HCT116 (cell line): ENCODE results near the gene NEK7. TPM values are rescaled to one million over a fixed set of nuclear protein-coding genes. Genes with fewer than 3 reads are reported as not detected.

Source experiments
- ATAC-seq: fragments of 200-7000 bp; cut with Tn5 transposase; 2 replicates; pipeline ENCODE4 v1.9.1; 2020; ENCODE audit warnings: mild to moderate bottlenecking, moderate library complexity
- BruUV-seq: library from RNA; stranded (reverse); fragments of 400-500 nt; replicated peaks from 2 replicates; lab custom pipeline; 2021; lab: Mats Ljungman, UMichigan
- CTCF ChIA-PET: fragments of 300-600 bp; sonication (Branson Sonifier 250); formaldehyde crosslinking; loops from one replicate; lab custom pipeline; 2021; ENCODE audit warnings: antibody characterized with exemption; lab: Charles Lee
- POLR2A ChIA-PET: fragments of 300-600, 350-600 bp; sonication (Branson Sonifier 250); formaldehyde crosslinking; loops from one replicate; lab custom pipeline; 2021; ENCODE audit warnings: antibody characterized with exemption; lab: Charles Lee
- RAD21 ChIA-PET, 2 experiments: fragments of 300-600 bp; sonication (Branson Sonifier 250); formaldehyde crosslinking; loops; one replicate each; lab custom pipeline; 2023; ENCODE audit warnings: low total read pairs in 2 of 2; ENCODE audit not compliant: uncharacterized antibody in 2 of 2, unreplicated experiment in 2 of 2, low non-redundant PET in 1 of 2; lab: Charles Lee
- DNase-seq: peaks from one replicate; pipeline ENCODE4 v3.0.0-alpha.2; 2010; ENCODE audit warnings: low read depth, low spot score
- H2AFZ ChIP-seq: fragments of 200-600 bp; shearing (Covaris generic), sonication (generic); 2 replicates; pipeline ENCODE4 v1.6.1; 2017; ENCODE audit warnings: low read depth, mixed run types, mixed read lengths, antibody characterized with exemption, low read length; ENCODE audit not compliant: poor library complexity, severe bottlenecking
- H3K27ac ChIP-seq: 2 replicates; pipeline ENCODE4 v1.5.1; 2012; ENCODE audit warnings: low read depth, low read length
- H3K27me3 ChIP-seq: fragments of 200-600 bp; sonication (generic); 2 replicates; pipeline ENCODE4 v1.6.1; 2016; ENCODE audit warnings: mixed run types, low read length, mixed read lengths; ENCODE audit not compliant: insufficient read depth
- H3K36me3 ChIP-seq, 2 experiments: fragments of 200-500 bp in 1 of 2; fragments of 200-600 bp in 1 of 2; sonication (Bioruptor generic) in 1 of 2; sonication (generic) in 1 of 2; 2 replicates each; pipeline versions ENCODE4 v1.5.1 to v1.6.1; 2014 to 2016; ENCODE audit warnings: low read length in 2 of 2, inconsistent platforms in 1 of 2, mixed read lengths in 1 of 2, mixed run types in 1 of 2; ENCODE audit not compliant: insufficient read depth in 2 of 2, control insufficient read depth in 1 of 2
- H3K4me1 ChIP-seq, 2 experiments: fragments of 200-600 bp in 1 of 2; sonication (generic) in 1 of 2; 2 replicates each; pipeline versions ENCODE4 v1.5.1 to v1.6.1; 2012 to 2017; ENCODE audit warnings: low read length in 2 of 2, inconsistent platforms in 1 of 2, mild to moderate bottlenecking in 1 of 2, mixed read lengths in 1 of 2, mixed run types in 1 of 2, moderate library complexity in 1 of 2; ENCODE audit not compliant: insufficient read depth in 2 of 2, control insufficient read depth in 1 of 2
- H3K4me2 ChIP-seq: fragments of 200-600 bp; sonication (generic); 2 replicates; pipeline ENCODE4 v1.6.1; 2017; ENCODE audit warnings: mixed run types, low read length, mixed read lengths
- H3K4me3 ChIP-seq, 2 experiments: fragments of 200-600 bp in 1 of 2; sonication (generic) in 1 of 2; replicated peaks in 1 of 2; 2 replicates each; pipeline ENCODE4 v1.5.1; 2011 to 2016; ENCODE audit warnings: low read length in 2 of 2, control low read depth in 1 of 2, low read depth in 1 of 2, mild to moderate bottlenecking in 1 of 2, mixed read lengths in 1 of 2, mixed run types in 1 of 2
- H3K79me2 ChIP-seq: fragments of 200-600 bp; sonication (generic); 2 replicates; pipeline ENCODE4 v1.6.1; 2017; ENCODE audit warnings: mild to moderate bottlenecking, mixed run types, low read length, moderate library complexity, mixed read lengths; ENCODE audit not compliant: insufficient read depth
- H3K9ac ChIP-seq: fragments of 200-600 bp; sonication (generic); 2 replicates; pipeline ENCODE4 v1.6.1; 2016; ENCODE audit warnings: low read length, mixed read lengths
- H3K9me2 ChIP-seq: fragments of 200-600 bp; sonication (generic), shearing (Covaris generic); 2 replicates; pipeline ENCODE4 v1.6.1; 2017; ENCODE audit warnings: mixed run types, mild to moderate bottlenecking, moderate library complexity; ENCODE audit not compliant: insufficient read depth
- H3K9me3 ChIP-seq, 2 experiments: fragments of 200-500 bp in 1 of 2; fragments of 200-600 bp in 1 of 2; sonication (Bioruptor generic) in 1 of 2; sonication (generic) in 1 of 2; 2 replicates each; pipeline ENCODE4 v1.6.1; 2014 to 2017; ENCODE audit warnings: low read length in 2 of 2, mixed read lengths in 2 of 2, inconsistent platforms in 1 of 2, low read depth in 1 of 2, mild to moderate bottlenecking in 1 of 2, mixed run types in 1 of 2, moderate library complexity in 1 of 2; ENCODE audit not compliant: control insufficient read depth in 1 of 2, insufficient read depth in 1 of 2
- H4K20me1 ChIP-seq: fragments of 200-600 bp; sonication (generic), shearing (Covaris generic); 2 replicates; pipeline ENCODE4 v1.6.1; 2017; ENCODE audit warnings: mixed run types, mild to moderate bottlenecking, moderate library complexity; ENCODE audit not compliant: insufficient read depth
- CEBPB ChIP-seq: IDR thresholded peaks from 2 replicates; pipeline ENCODE4 v1.6.1; 2012; ENCODE audit warnings: low read depth
- ELF1 ChIP-seq: IDR thresholded peaks from 2 replicates; pipeline ENCODE4 v1.6.1; 2012; ENCODE audit warnings: low read depth, borderline replicate concordance
- EZH2phosphoT487 ChIP-seq: fragments of 200-600 bp; IDR thresholded peaks from 2 replicates; pipeline ENCODE4 v1.6.1; 2018; ENCODE audit warnings: antibody characterized with exemption, borderline replicate concordance
- JUND ChIP-seq: IDR thresholded peaks from 2 replicates; pipeline ENCODE4 v1.6.1; 2012
- POLR2A ChIP-seq: IDR thresholded peaks from 2 replicates; pipeline ENCODE4 v1.7.0; 2011; ENCODE audit warnings: borderline replicate concordance; ENCODE audit not compliant: insufficient read depth, insufficient read length; ENCODE audit errors: extremely low read depth
- TCF7L2 ChIP-seq: IDR thresholded peaks from 2 replicates; pipeline ENCODE4 v1.7.0; 2011; ENCODE audit warnings: borderline replicate concordance, inconsistent platforms; ENCODE audit not compliant: insufficient read depth, insufficient read length; ENCODE audit errors: extremely low read depth
- intact Hi-C: fragments of 100-400 bp; cut with micrococcal nuclease; formaldehyde crosslinking; loops from 2 replicates; pipeline ENCODE4 v1.10.0; 2022
- total RNA-seq: library from RNA; stranded (reverse); gene quantifications from one replicate; pipeline ENCODE4 v1.2.1, GENCODE V29; 2021; ENCODE audit not compliant: unreplicated experiment
- TF ChIP-seq, protein P1 (sequence below): IDR thresholded peaks from 2 replicates; pipeline ENCODE4 v1.6.1; 2012; ENCODE audit warnings: low read depth
- TF ChIP-seq, protein P2 (sequence below): IDR thresholded peaks from 2 replicates; pipeline ENCODE4 v1.6.1; 2012

The NEK7 gene
- total RNA-seq, 1 experiment from 2014 or later, result 33.0 TPM

DNA sequence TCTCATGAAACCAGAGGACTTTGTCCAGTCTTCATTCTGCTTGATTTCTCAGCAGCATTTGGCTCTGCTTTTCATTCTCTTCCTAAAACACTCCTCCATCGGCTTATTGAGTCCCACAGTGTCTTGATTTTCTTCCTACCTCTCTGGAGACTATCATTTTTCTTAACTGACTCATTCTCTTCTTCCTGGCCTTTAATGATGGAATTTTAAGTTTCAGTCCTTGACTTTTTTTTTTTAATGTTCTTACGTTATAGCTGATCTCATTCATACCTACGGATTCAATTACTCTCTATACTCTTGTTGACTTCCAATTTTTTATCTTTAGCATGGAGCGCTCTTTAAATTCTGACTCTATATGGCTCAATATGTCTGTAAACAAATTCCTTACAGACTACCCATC lies 111.1 kb downstream of the NEK7 start (continued):
- TF ChIP-seq, protein P1, sequence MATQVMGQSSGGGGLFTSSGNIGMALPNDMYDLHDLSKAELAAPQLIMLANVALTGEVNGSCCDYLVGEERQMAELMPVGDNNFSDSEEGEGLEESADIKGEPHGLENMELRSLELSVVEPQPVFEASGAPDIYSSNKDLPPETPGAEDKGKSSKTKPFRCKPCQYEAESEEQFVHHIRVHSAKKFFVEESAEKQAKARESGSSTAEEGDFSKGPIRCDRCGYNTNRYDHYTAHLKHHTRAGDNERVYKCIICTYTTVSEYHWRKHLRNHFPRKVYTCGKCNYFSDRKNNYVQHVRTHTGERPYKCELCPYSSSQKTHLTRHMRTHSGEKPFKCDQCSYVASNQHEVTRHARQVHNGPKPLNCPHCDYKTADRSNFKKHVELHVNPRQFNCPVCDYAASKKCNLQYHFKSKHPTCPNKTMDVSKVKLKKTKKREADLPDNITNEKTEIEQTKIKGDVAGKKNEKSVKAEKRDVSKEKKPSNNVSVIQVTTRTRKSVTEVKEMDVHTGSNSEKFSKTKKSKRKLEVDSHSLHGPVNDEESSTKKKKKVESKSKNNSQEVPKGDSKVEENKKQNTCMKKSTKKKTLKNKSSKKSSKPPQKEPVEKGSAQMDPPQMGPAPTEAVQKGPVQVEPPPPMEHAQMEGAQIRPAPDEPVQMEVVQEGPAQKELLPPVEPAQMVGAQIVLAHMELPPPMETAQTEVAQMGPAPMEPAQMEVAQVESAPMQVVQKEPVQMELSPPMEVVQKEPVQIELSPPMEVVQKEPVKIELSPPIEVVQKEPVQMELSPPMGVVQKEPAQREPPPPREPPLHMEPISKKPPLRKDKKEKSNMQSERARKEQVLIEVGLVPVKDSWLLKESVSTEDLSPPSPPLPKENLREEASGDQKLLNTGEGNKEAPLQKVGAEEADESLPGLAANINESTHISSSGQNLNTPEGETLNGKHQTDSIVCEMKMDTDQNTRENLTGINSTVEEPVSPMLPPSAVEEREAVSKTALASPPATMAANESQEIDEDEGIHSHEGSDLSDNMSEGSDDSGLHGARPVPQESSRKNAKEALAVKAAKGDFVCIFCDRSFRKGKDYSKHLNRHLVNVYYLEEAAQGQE, result no peak
- TF ChIP-seq TCF7L2 (no peak), POLR2A (no peak), JUND (no peak)
- TF ChIP-seq, protein P2, sequence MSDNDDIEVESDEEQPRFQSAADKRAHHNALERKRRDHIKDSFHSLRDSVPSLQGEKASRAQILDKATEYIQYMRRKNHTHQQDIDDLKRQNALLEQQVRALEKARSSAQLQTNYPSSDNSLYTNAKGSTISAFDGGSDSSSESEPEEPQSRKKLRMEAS, result no peak

DNA sequence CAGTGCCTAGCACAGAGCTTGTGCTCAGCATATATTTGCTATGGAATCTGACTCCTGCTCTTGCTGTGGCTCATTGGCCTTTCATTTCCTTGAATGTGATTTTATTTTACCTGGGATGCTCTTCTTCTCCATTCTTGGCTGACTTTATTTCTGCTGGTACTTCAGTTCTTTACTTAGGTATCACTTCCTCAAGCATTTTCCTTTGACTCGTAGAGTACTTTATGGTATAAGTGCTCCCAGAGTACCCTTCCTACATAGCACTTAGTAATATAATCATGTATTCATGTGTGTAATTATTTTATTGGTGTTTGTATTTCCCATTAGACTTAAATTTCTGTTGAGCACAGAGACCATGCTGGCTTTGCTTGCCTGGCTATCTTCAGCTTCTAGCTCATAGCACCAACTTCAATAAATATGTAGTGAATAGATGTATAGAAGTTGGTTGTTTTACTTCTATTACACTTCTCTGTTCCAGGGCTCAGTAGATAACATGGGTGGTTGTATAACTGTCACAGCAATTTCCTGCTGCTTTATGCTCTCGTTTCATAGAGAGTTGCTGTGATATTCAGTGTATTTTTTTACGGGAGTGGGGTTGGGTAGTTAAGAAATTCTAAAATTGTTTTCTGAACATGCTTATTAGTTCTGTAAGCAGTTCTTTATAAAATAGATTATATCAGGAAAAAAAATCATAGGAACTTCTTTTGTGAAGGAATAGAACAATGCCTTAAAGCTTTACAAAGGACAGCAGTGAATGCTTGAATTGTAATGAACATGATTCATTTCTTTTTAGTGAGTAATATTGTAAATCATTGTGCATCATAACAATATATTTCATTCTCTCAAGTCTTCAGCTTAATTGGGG lies 112.2 kb downstream of the NEK7 start:
- BruUV-seq, result no TSS peak
- no peak for DNase-seq
- no peaks in the 10 kb centered on the region; a peak in 1 of 4 replicates for H3K4me1 ChIP-seq
- no peak for ATAC-seq
- no peaks in the 10 kb centered on the region for H3K9me3 ChIP-seq
- H4K20me1 ChIP-seq, result no peaks in the 10 kb centered on the region
- H3K9ac ChIP-seq, result no peak overlapping the region
- ChIA-PET CTCF (no interaction called here), RAD21 (no interaction called here), POLR2A (no interaction called here)
- H3K27ac ChIP-seq, result no peak overlapping the region
- H3K36me3 ChIP-seq, result no peaks in the 10 kb centered on the region
- no peaks in the 10 kb centered on the region for H3K9me2 ChIP-seq
- H3K4me2 ChIP-seq, result no peak overlapping the region
- no peaks in the 10 kb centered on the region for H3K27me3 ChIP-seq
- no peak overlapping the region for H2AFZ ChIP-seq
- no peaks in the 10 kb centered on the region for H3K79me2 ChIP-seq
- intact Hi-C loops, result no loop called here
- no peak overlapping the region for H3K4me3 ChIP-seq
- TF ChIP-seq EZH2phosphoT487, result no peak
- TF ChIP-seq ELF1, result no peak
- TF ChIP-seq, protein P2, result no peak
- no peak for TF ChIP-seq JUND
- TF ChIP-seq CEBPB, result no peak
- TF ChIP-seq POLR2A, result no peak
